ENCODE measurements around the gene MAGEL2. TPM values are rescaled to one million over a fixed set of nuclear protein-coding genes. Genes with fewer than 3 reads are reported as not detected.

MAGEL2 gene
- under 1 TPM; under 0.01 to 0.09 TPM for total RNA-seq
- polyA plus RNA-seq: under 1 TPM in 1 of 2 donors, not detected in 1; 0.02 TPM

GRCh38 chr15:23647421-23648370 lies at the start of gene MAGEL2:
TSS of gene MAGEL2 (minus strand) at chr15:23647867. CDS start at chr15:23647742, 125 bp downstream.
- Histone ChIP-seq H3K4me3 (ENCODE audit: low read depth in 1 of 3, low read length in 3 of 3) (no peak within 1 kb of the TSS), H3K9ac (ENCODE audit: low read depth in 1 of 2, low read length in 2 of 2) (no peak within 1 kb of the TSS), H3K27ac (ENCODE audit: low read depth in 1 of 2, low read length in 2 of 2) (no peak within 1 kb of the TSS), H3K9me3 (ENCODE audit: control insufficient read depth in 4 of 4, low read length in 3 of 4) (no peaks in the 10 kb centered on the region), H3K27me3 (ENCODE audit: control insufficient read depth in 4 of 4, insufficient read depth in 4 of 4, low read length in 3 of 4) (no peaks in the 10 kb centered on the region), H3K36me3 (ENCODE audit: control insufficient read depth in 4 of 4, insufficient read depth in 3 of 4, low read depth in 1 of 4, low read length in 3 of 4) (no peaks in the 10 kb centered on the region), H3K4me1 (ENCODE audit: control insufficient read depth in 4 of 4, insufficient read depth in 4 of 4, low read length in 3 of 4) (no peaks in the 10 kb centered on the region)
- DNase-seq (ENCODE audit: low spot score): no peak
- WGBS: 49% methylated on average over 37 of the region's 37 CpGs
- TF ChIP-seq FOXA2 (IDR thresholded peaks at IDR 0.05): no peak
- no peak for TF ChIP-seq YY1 (IDR thresholded peaks at IDR 0.05)
- no peak for TF ChIP-seq FOXA1 (IDR thresholded peaks at IDR 0.05)
- TF ChIP-seq ATF3 (IDR thresholded peaks at IDR 0.05): no peak
- no peak for TF ChIP-seq GABPA (IDR thresholded peaks at IDR 0.05 in 1 of 2, conservative IDR thresholded peaks at IDR 0.05 in 1 of 2)
- no peak for TF ChIP-seq TAF1 (conservative IDR thresholded peaks at IDR 0.05)
- TF ChIP-seq HNF4A (conservative IDR thresholded peaks at IDR 0.05): no peak
- TF ChIP-seq EGR1 (IDR thresholded peaks at IDR 0.05; ENCODE audit: low read depth in 2 of 2): no peak
- no peak for TF ChIP-seq SP1 (IDR thresholded peaks at IDR 0.05)
- no peak for TF ChIP-seq RXRA (IDR thresholded peaks at IDR 0.05)

- H3K9me3 ChIP-seq (ENCODE audit: control insufficient read depth in 4 of 4, low read length in 3 of 4): peaks cover 0 to 3% (median 0%) of the 10 kb centered on the region in 4 donors
- 68% methylated on average over 2 of the region's 2 CpGs for WGBS
- no peak overlapping the region for H3K4me3 ChIP-seq (ENCODE audit: low read depth in 1 of 3, low read length in 3 of 3)
- H3K27ac ChIP-seq (ENCODE audit: low read depth in 1 of 2, low read length in 2 of 2): no peak overlapping the region
- DNase-seq (ENCODE audit: low spot score): no peak
- H3K9ac ChIP-seq (ENCODE audit: low read depth in 1 of 2, low read length in 2 of 2): no peak overlapping the region
- no peaks in the 10 kb centered on the region for H3K4me1 ChIP-seq (ENCODE audit: control insufficient read depth in 4 of 4, insufficient read depth in 4 of 4, low read length in 3 of 4)
- TF ChIP-seq RAD21 (IDR thresholded peaks at IDR 0.05) (no peak), CTCF (IDR thresholded peaks at IDR 0.05; ENCODE audit: low read depth, low read length, missing input control) (no peak), GABPA (IDR thresholded peaks at IDR 0.05 in 1 of 2, conservative IDR thresholded peaks at IDR 0.05 in 1 of 2) (no peak), FOXA2 (IDR thresholded peaks at IDR 0.05) (no peak), JUND (IDR thresholded peaks at IDR 0.05) (no peak), NR2F2 (IDR thresholded peaks at IDR 0.05) (no peak), SP1 (IDR thresholded peaks at IDR 0.05) (no peak)
- H3K27me3 ChIP-seq (ENCODE audit: control insufficient read depth in 4 of 4, insufficient read depth in 4 of 4, low read length in 3 of 4): peaks cover 0 to 2% (median 0%) of the 10 kb centered on the region in 4 donors
- H3K36me3 ChIP-seq (ENCODE audit: control insufficient read depth in 4 of 4, insufficient read depth in 3 of 4, low read depth in 1 of 4, low read length in 3 of 4): no peaks in the 10 kb centered on the region
Measured at GRCh38 chr15:23695282-23695681, 47.6 kb upstream of the MAGEL2 start.

GRCh38 chr15:23694592-23694991 lies 46.9 kb upstream of the MAGEL2 start:
- no peak overlapping the region for H3K4me3 ChIP-seq (ENCODE audit: low read depth in 1 of 3, low read length in 3 of 3)
- H3K36me3 ChIP-seq (ENCODE audit: control insufficient read depth in 4 of 4, insufficient read depth in 3 of 4, low read depth in 1 of 4, low read length in 3 of 4): no peaks in the 10 kb centered on the region
- no peak overlapping the region for H3K9ac ChIP-seq (ENCODE audit: low read depth in 1 of 2, low read length in 2 of 2)
- WGBS: 78% methylated on average over 1 of the region's 1 CpG
- H3K27me3 ChIP-seq (ENCODE audit: control insufficient read depth in 4 of 4, insufficient read depth in 4 of 4, low read length in 3 of 4): peaks cover 0 to 2% (median 0%) of the 10 kb centered on the region in 4 donors
- H3K9me3 ChIP-seq (ENCODE audit: control insufficient read depth in 4 of 4, low read length in 3 of 4): peaks cover 0 to 3% (median 0%) of the 10 kb centered on the region in 4 donors
- no peak for DNase-seq (ENCODE audit: low spot score)
- H3K27ac ChIP-seq (ENCODE audit: low read depth in 1 of 2, low read length in 2 of 2): no peak overlapping the region
- H3K4me1 ChIP-seq (ENCODE audit: control insufficient read depth in 4 of 4, insufficient read depth in 4 of 4, low read length in 3 of 4): no peaks in the 10 kb centered on the region
- TF ChIP-seq SP1 (IDR thresholded peaks at IDR 0.05) (no peak), HNF4G (IDR thresholded peaks at IDR 0.05) (no peak), JUND (IDR thresholded peaks at IDR 0.05) (no peak), FOXA1 (IDR thresholded peaks at IDR 0.05) (no peak), EGR1 (IDR thresholded peaks at IDR 0.05; ENCODE audit: low read depth in 2 of 2) (no peak), REST (IDR thresholded peaks at IDR 0.05) (no peak), YY1 (IDR thresholded peaks at IDR 0.05) (no peak), GABPA (IDR thresholded peaks at IDR 0.05 in 1 of 2, conservative IDR thresholded peaks at IDR 0.05 in 1 of 2) (no peak), CTCF (IDR thresholded peaks at IDR 0.05; ENCODE audit: low read depth, low read length, missing input control) (no peak), TAF1 (conservative IDR thresholded peaks at IDR 0.05) (no peak), RXRA (IDR thresholded peaks at IDR 0.05) (no peak), FOXA2 (IDR thresholded peaks at IDR 0.05) (no peak), MAX (IDR thresholded peaks at IDR 0.05) (no peak), NR2F2 (IDR thresholded peaks at IDR 0.05) (no peak)

Data from liver (tissue), 9 donors.